Putamen (tissue), 1 donor: ENCODE measurements around the gene IPO5.
A peak's percentile ranks its signal among the peaks of the same experiment; 100 is the strongest.

Experiments
- DNase-seq: peaks from one replicate; pipeline ENCODE4 v3.0.0-alpha.2; 2016; ENCODE audit warnings: low spot score

The IPO5 gene

GRCh38 chr13:97953376-97953970, at the start of gene IPO5:
IPO5 (plus strand) TSS chr13:97953675; CDS start chr13:97976697, 23,022 bp downstream.
- no peak for DNase-seq

- DNase-seq = no peak
These were observed 49.4 kb upstream of the IPO5 start for GRCh38 chr13:97904059-97904458.

- no peak for DNase-seq
These were observed 48.0 kb upstream of the IPO5 start for GRCh38 chr13:97905517-97905916.

GRCh38 chr13:97911311-97912138, 42.0 kb upstream of the IPO5 start:
- no peak for DNase-seq

- no peak for DNase-seq
These were observed 41.3 kb upstream of the IPO5 start for GRCh38 chr13:97912139-97912535.

GRCh38 chr13:97913206-97913605, 40.3 kb upstream of the IPO5 start:
- no peak for DNase-seq

- no peak for DNase-seq
These were observed 38.9 kb upstream of the IPO5 start for GRCh38 chr13:97914540-97914939.

GRCh38 chr13:97921176-97921816, 32.2 kb upstream of the IPO5 start:
- no peak for DNase-seq

- no peak for DNase-seq
These were observed 25.2 kb upstream of the IPO5 start for GRCh38 chr13:97928301-97928700.

GRCh38 chr13:97932036-97932435, 21.4 kb upstream of the IPO5 start:
- DNase-seq = no peak

- no peak for DNase-seq
These were observed 20.8 kb upstream of the IPO5 start for GRCh38 chr13:97932647-97933046.

GRCh38 chr13:97933776-97934175, 19.7 kb upstream of the IPO5 start:
- no peak for DNase-seq

GRCh38 chr13:97934590-97934989, 18.9 kb upstream of the IPO5 start:
- peak; percentile 23 for DNase-seq

GRCh38 chr13:97935071-97935470, 18.4 kb upstream of the IPO5 start:
- DNase-seq = no peak

- no peak for DNase-seq
These were observed 17.4 kb upstream of the IPO5 start for GRCh38 chr13:97936036-97936435.

GRCh38 chr13:97938706-97939475, 14.6 kb upstream of the IPO5 start:
- DNase-seq = no peak

- DNase-seq = no peak
These were observed 9.0 kb upstream of the IPO5 start for GRCh38 chr13:97944396-97945029.

- no peak for DNase-seq
These were observed 8.1 kb upstream of the IPO5 start for GRCh38 chr13:97945342-97945741.

GRCh38 chr13:97945792-97946419, 7.6 kb upstream of the IPO5 start:
- DNase-seq = no peak

- DNase-seq = no peak
These were observed 6.4 kb upstream of the IPO5 start for GRCh38 chr13:97946951-97947588.

- no peak for DNase-seq
These were observed 5.4 kb upstream of the IPO5 start for GRCh38 chr13:97948041-97948440.
